HG02610 (cell line): Measurements from ENCODE around the gene SAA1.
"Not testable (repeated sequence)": the region's sequence is repeated elsewhere in the genome, so short reads cannot be mapped to it uniquely, and the experiment has no call there.

ENCODE experiments used
- ATAC-seq: cut with Tn5 transposase; IDR thresholded peaks from one replicate; pipeline ENCODE4 v1.9.1; 2021; ENCODE audit warnings: mild to moderate bottlenecking, moderate library complexity; ENCODE audit not compliant: unreplicated experiment

Gene SAA1

GRCh38 chr11:18254781-18255361 is 11.2 kb upstream of the SAA1 start:
- no peak for ATAC-seq

DNA sequence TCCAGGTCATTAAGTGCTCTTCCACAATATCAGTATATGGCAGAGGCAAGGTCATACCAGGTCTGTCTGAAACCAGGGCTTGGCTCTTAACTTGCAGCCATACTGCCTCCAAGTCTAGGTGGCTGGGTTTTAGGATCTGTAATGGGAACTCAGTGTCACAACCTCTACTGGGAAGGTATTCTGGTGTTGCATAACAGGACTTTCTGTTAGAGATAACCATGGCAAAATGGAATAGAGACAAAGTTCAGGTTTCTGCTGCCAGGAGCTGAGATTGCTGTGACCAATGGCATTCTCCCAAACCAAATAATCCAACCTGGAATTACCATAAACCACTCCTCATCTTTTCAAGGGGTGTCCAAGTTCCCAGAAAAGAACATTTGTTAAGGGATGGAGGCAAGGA is 6.8 kb upstream of the SAA1 start:
- no peak for ATAC-seq

GRCh38 chr11:18261721-18262120 is 4.3 kb upstream of the SAA1 start:
- no peak for ATAC-seq

DNA sequence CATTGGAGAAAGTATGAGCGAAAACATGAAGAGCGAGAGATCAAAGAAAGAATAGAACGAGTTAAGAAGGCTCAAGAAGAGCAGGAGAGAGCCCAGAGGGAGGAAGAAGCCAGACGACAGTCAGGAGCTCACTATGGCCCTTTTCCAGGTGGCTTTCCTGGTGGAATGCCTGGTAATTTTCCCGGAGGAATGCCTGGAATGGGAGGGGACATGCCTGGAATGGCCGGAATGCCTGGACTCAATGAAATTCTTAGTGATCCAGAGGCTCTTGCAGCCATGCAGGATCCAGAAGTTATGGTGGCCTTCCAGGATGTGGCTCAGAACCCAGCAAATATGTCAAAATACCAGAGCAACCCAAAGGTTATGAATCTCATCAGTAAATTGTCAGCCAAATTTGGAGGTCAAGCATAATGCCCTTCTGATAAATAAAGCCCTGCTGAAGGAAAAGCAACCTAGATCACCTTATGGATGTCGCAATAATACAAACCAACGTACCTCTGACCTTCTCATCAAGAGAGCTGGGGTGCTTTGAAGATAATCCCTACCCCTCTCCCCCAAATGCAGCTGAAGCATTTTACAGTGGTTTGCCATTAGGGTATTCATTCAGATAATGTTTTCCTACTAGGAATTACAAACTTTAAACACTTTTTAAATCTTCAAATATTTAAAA is 3.2 kb upstream of the SAA1 start:
- not testable (repeated sequence) for ATAC-seq

DNA sequence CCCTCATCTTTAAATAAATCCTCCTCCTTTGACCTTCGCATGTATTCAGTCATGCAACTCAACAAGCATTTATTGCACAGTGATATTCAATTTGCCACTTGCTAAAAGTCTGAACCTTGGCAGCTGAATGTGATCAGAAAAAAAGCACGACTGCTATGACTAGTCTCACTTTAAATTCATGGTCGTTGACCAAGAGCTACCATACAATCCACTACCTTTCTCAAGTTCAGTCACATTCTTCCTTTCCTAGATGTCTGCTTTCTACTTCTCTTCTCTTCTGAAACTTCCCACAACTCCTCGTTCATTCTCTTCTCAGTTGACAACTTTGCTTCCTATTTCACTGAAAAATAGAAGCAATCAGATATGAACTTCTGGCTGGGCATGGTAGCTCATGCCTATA is 2.0 kb upstream of the SAA1 start:
- ATAC-seq: peak; percentile 41

GRCh38 chr11:18264677-18265555 is 1.1 kb upstream of the SAA1 start:
- no peak for ATAC-seq

DNA sequence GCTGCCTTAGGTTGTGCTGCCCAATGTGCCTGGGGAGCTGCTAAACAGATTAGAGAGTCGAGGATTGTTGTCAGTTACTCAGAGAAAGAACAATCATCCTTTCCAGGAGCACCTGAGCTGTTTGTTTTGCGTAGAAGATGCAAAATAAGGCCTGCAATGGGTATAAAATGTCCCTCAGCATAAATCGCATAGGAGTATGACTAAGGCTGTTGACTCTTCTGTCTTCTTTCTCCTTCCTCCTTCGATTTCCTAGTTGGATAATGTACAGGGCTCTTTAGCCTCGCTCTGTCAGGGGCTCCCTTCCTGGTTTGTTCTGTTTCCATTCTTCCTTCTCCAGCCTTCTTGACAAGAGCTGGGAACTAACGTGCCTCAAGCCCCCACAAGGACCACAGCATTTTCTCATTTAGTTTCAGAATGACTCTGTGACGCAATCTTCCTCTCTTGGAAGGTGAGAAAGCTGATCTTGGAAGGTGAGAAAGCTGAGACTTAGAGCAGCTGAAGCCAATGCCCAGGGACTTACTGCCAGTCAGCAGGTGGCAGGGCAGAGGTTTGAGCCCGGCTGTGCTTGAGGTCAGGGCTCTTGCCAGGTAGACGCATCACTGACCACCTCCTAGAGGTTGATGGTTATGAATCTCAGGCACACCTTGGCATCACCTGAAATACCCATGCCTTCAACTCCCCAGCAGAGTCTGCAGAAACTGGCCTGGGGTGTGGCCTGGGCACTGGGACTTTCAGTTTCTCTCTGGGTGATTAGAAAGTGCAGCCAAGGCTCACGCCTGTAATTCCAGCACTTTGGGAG is 1.5 kb downstream of the SAA1 start:
- peak; percentile 64 for ATAC-seq

GRCh38 chr11:18269252-18269651 is 3.2 kb downstream of the SAA1 start:
- ATAC-seq: not testable (repeated sequence)

DNA sequence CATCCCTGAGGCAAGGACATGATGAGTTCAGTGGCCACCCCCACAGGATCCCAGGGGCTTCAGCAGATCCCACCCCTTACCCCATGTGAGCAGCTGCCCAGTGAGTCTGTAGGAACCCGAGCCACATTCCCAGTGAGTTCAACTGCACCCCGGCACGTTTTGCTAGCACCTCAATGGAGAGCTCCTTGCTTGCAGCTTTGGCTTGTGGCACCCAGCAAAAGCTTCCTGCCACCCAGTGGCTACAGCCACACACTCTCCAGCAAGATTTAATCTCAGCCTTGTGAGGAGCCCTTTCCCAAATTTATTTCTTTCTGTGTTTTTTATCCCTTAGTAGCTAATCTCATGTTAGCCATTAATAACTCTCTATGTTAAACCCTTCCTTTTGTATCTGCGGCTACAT is 4.0 kb downstream of the SAA1 start:
- ATAC-seq: no peak

DNA sequence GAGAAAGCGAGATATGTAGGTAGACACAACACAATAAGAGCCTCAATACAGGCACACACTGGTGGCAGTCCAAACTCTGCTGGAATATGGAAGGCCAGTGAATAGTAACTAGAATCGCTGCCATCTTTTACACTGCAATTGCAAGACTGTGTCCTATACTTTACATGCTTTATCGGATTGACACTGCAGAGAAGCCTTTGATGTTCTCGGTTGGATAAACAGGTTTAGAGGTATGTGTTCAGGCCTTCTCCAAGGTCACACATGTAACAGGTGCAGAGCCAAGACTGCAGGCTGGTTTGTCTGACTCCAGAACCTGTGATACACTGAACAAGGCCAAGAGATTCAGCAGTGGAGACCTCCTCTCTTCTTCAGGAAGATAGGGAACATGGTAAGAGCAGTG is 5.1 kb downstream of the SAA1 start:
- ATAC-seq: no peak

GRCh38 chr11:18277565-18278271 is 11.7 kb downstream of the SAA1 start:
- no peak for ATAC-seq

GRCh38 chr11:18280438-18281045 is 14.5 kb downstream of the SAA1 start:
- ATAC-seq: peak; percentile 89

DNA sequence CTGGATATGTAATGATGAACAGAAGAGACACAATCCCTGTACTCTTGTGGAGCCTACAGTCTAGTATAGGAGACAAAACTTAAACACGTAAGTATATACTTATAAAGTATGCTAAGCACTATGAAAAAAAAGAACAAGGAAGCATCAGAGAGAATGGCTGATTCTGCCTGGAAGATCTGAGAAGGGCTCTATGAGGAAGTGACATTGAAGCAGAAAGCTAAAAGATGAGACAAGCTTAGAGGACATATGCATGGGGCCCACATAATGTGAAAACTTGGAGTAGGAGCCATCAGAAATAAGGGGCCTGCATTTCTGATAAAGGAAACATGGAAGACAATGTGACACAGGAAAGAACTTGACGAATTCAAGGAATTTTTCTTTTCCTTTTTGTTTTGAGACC is 16.6 kb downstream of the SAA1 start:
- ATAC-seq: no peak

DNA sequence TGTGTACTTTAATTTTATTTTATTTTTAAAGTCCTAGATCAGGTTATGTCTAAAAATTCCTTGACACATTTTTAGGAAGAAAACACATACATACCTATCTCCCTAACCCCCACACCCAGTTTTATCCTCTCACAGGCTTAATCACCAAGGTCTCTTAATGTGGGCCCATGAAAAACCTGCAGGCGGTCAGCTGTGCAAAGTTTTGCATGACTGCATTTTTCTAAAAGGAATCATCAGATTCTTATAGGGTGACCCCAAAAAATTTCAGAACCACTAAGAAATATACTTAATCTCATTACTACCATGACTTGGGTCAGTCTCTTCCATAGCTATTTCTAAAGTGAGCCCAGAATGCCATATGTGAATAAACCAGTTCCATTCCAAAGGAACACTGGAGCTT is 19.8 kb downstream of the SAA1 start:
- no peak for ATAC-seq

- no peak for ATAC-seq
Observed at GRCh38 chr11:18288911-18289310, 22.8 kb downstream of the SAA1 start.

DNA sequence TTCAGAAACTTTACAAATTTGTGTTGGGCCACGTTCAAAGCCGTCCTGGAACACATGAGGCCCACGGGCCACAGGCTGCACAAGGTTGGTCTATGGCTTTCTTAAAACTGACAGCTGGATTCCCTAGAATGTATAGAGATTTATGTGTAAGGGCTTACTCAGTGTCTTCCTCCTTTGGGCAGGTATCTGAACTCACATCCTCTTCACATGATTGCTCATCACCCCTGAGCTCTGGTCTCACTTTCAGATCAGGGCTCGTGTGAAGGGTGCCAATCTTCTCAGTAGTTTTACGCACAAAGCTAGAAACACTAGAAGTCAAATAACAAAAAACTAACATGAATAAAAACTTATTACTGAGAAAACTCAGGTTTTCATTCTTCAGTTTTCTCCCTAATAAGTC is 28.8 kb downstream of the SAA1 start:
- peak; percentile 80 for ATAC-seq

- no peak for ATAC-seq
Observed at GRCh38 chr11:18295316-18295715, 29.3 kb downstream of the SAA1 start.

- ATAC-seq: no peak
Observed at GRCh38 chr11:18299721-18300120, 33.7 kb downstream of the SAA1 start.

GRCh38 chr11:18304745-18305144 is 38.7 kb downstream of the SAA1 start:
- no peak for ATAC-seq

GRCh38 chr11:18307461-18308139 is 41.5 kb downstream of the SAA1 start:
- no peak for ATAC-seq
